ENCODE measurements around the gene ANKRD22.

ANKRD22 gene

GRCh38 chr10:88782222-88782621 lies 69.4 kb downstream of the ANKRD22 start:
- Histone ChIP-seq H4K20me1 (ENCODE audit: insufficient read depth) (no peaks in the 10 kb centered on the region), H3K27ac (no peak overlapping the region), H3K9ac (no peak overlapping the region), H3K79me2 (ENCODE audit: insufficient read depth, low read depth) (no peaks in the 10 kb centered on the region), H3K27me3 (ENCODE audit: insufficient read depth, low read depth) (no peaks in the 10 kb centered on the region), H2AFZ (ENCODE audit: low read depth) (no peak overlapping the region), H3K4me2 (no peak overlapping the region), H3K36me3 (ENCODE audit: insufficient read depth) (no peaks in the 10 kb centered on the region), H3K4me1 (ENCODE audit: low read depth, poor library complexity, severe bottlenecking) (no peaks in the 10 kb centered on the region), H3K4me3 (IDR thresholded peaks at IDR 0.05; ENCODE audit: insufficient read depth, low read depth, low read length) (no peak overlapping the region)
- no peak for TF ChIP-seq CTCF (conservative IDR thresholded peaks at IDR 0.05; ENCODE audit: low read depth, low read length)

- no peak overlapping the region for H2AFZ ChIP-seq (ENCODE audit: low read depth)
- H3K4me3 ChIP-seq (IDR thresholded peaks at IDR 0.05; ENCODE audit: insufficient read depth, low read depth, low read length), result no peak overlapping the region
- no peaks in the 10 kb centered on the region for H3K79me2 ChIP-seq (ENCODE audit: insufficient read depth, low read depth)
- no peak overlapping the region for H3K27ac ChIP-seq
- H3K27me3 ChIP-seq (ENCODE audit: insufficient read depth, low read depth), result no peaks in the 10 kb centered on the region
- H3K4me2 ChIP-seq, result no peak overlapping the region
- TF ChIP-seq CTCF (conservative IDR thresholded peaks at IDR 0.05; ENCODE audit: low read depth, low read length), result no peak
- no peaks in the 10 kb centered on the region for H4K20me1 ChIP-seq (ENCODE audit: insufficient read depth)
- no peak overlapping the region for H3K9ac ChIP-seq
- H3K4me1 ChIP-seq (ENCODE audit: low read depth, poor library complexity, severe bottlenecking), result no peaks in the 10 kb centered on the region
- H3K36me3 ChIP-seq (ENCODE audit: insufficient read depth), result no peaks in the 10 kb centered on the region
Observed at GRCh38 chr10:88781206-88781605, 70.4 kb downstream of the ANKRD22 start.
